HG02943 (cell line): ENCODE results near the gene TOX4.

Experiments used
- ATAC-seq: cut with Tn5 transposase; IDR thresholded peaks from one replicate; pipeline ENCODE4 v1.9.1; 2021; ENCODE audit warnings: mild to moderate bottlenecking, low read depth, moderate library complexity; ENCODE audit not compliant: unreplicated experiment

Gene TOX4

DNA sequence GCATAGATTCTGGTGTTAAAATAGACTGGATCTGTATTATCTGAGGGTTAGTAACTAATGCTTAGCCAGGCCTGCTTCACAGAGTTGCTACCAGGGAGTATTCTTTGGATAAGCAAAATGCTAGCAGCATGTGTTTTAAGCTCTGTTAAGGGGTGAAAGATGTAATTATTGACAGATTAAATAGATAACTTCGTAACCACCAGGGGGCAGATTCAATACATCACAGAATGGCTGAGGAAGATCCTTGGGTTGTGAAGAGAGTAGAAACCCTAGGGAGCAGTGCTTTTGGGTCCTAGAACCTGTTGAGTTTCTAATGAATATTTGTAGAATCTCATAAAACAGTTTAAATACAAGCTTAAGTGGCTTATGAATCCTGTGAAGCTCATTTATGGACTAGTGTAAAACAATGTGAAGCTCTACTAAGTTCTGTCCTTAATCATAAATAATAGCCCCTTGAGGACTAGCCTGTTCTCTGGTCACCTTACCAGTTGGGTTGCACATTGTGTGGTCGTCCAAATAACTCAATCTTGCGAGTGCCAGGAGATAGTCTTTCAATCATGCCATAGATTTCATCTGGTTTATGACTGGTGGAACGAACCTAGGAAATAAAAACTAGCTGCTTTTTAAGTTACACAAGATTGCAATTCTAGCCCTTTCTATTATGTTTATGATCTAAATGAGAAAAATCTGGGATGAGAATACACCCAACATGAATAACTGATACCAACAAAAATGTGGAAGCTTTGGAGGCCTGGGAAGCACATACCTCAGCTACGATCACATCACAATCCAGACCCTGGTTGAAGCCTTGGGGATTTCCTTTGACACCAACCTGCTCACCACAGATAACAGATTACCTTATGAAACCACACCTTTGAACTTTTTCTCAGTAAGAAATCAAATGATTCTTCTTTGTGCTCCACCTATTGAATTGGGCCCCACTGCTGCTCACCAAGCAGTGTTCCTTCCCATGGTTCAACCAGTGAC, 21.8 kb downstream of the TOX4 start:
- ATAC-seq = no peak

DNA sequence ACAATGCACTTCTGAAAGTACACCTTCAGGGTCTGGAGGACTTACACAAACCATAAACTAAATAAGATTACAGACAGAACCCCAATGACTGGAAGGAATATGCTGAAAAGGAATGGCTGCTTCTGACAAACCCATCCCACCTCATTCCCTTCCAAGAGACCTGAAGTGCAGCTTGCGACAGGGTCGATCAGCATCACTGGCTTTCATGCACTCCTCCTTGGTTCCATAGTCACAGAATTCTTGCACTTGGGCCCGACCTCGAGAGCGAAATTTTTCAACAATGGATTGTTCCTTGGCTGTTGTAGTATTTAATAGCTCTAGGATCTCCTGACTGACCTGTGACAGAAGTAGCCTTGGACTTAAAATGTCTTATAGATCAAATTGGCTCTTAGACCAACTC, 24.6 kb downstream of the TOX4 start:
- no peak for ATAC-seq

DNA sequence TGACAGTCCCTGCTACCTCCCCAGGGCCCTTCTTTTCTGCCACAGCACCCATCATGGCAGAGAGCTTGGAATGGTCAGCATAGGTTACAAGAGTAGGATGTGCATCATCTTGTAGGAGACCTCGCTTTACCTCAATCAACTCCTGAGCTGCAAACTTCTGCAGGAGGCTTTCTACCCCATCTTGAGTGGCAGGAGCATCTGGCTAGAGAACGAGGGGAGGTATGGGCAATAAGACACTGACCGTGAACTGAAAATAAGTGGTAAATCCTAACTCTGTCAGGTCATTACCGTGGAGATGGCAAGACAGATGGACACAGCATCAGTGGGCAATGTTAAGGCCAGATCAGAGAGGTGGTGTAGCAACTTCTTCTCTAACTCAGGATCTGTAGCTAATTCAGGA, 26.4 kb downstream of the TOX4 start:
- ATAC-seq = no peak

DNA sequence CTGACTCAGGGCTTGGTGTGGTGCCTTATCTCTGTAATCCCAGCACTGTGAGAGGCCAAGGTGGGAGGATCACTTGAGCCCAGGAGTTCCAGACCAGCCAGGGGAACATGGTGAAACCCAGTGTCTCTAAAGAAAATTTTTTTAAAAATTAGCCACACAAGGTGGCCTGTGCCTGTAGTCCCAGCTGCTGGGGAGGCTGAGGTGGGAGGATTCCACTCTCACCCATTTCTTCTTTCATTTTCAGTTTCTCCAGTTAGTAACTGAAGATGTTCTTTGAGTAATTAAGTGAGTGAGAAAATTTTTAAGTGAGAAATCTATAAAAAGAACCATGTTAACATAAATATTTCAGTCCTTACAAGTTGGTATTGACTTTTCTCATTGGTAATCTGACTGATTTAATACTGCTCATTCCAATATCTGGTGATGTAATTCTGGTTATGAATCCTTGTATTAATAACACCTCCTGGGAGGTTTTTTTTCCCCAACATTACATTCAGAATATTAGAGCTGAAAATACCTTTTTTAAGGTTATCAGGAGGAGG, 28.1 kb downstream of the TOX4 start:
- ATAC-seq = no peak

DNA sequence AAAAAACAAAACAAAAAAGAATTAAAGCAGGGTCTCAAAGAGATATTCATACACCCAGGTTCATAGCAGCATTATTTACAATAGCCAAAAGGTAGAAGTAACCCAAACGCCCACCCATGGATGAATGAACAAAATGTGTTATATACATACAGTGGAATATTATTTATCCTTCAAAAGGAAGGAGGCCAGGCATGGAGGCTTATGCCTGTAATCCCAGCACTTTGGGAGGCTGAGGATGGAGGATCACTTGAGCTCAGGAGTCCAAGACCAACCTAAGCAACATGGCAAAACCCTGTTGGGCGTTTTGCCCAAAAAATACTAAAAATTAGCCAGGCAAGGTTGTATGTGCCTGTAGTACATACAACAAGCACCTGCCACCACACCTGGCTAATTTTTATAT, 29.6 kb downstream of the TOX4 start:
- ATAC-seq = no peak

DNA sequence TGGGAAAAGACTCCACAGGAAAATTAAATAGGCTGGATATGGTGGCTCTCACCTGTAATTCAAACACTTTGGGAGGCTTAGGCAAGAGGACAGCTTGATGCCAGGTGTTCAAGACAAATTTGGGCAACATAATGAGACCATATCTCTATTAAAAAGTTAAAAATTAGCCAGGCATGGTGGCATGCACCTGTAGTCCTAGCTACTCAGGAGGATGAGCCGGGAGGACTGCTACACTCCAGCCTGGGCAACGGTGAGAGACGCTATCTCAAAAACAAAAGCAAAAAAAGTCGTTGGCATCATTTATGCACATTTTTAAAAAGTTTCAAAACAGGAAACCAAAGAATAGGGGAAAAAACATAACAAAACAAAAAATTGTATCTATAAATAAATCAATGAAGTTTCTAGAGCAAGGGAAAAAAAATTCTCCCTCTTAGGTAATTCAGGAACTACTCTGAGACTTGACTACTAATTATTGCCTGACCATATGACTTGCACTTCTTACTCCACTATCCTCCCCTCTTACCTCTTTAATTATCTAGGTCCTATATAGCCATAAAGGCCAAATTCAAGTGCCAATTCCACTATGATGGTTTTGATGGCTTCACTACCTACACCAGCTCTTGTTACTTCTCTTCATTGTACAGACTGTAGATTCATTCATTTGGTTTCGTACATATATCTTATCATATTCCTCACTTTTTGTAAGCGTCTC, 32.6 kb downstream of the TOX4 start:
- ATAC-seq = no peak

DNA sequence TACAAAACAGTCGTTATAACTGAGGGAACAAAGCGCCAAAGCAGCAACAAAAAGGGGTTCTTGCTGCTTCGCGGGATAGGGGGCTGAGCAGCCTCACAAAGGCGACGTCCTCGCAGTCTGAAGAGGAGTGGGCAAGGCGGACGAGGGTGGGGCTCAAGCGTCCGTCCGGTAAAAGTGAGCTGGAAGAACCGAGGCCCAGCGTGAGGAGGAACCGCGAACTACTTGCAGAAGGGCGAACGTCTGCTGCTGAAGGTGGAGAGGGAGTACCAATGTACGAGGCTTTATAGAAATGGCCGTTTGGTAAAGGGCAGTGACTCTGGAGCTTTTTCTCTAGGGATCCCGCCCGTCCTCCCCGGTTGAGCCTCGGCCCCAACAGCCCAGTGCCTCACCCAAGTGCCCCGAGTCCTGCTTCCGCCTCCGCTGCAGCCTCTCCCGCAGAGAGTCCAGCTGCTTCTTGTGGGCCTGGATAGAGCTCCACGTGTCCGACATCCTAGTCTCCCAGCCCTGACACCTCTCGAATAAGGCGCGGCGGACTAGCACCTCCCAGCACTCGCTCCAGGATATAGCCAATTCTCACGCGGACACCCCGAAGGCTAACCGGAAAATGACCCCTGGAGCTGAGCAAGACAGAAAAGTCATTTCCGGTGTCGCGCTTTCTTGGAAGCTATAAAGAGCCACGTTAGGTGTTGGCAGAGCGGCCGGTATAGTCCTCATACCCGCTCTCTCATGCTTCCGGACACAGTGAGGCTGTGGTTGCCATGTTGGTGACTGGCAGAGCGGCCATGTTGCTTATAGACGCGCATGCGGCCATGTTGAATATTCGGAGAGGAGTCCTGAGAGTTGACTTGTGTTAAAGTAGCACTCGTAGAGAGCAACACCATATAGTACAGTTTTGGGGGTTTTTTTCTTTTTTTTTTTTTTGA, 34.0 kb downstream of the TOX4 start, which contains the start of gene METTL3:
METTL3 (minus strand) TSS at position 606 of the 923 bp plus-strand sequence; CDS start at position 489, 117 bp downstream.
- ATAC-seq = peak; percentile 99

DNA sequence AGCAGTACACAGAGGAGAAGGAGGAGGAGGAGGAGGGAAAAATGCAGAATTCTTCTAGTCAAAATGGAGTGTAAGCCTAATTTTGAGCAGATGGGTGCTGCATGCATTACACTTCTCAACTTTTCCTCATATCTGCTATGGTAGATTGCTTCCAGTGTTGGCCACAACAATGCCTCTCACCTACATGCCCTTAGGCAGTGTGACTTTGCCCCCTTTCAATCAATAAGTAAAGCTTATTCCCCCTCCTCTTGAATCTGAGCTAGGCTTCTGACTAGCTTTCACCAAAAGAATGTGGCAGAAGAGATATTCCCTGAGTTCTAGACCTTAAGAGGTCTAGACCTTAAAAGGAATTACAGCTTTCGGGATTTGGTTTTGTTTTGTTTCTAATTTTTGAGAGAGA, 37.3 kb downstream of the TOX4 start:
- no peak for ATAC-seq

DNA sequence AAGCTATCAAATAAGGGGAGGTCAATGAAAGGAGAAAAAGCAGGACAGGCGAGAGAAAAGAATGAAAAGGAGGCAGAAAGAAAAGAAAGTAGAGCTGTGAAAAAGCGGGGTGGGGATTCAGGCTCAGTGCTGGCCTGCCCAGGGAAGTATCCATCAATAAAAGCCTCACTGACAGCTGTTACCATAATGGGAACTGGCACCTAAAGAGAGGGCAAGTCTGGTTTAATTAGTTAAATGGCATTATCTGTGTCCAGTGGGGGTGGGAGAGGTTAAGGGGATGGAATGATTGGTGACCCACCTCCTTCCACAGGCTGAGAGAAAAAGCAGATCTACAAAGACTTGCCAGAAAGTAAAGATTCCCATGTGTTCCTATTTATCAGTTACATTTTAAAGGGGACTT, 41.7 kb downstream of the TOX4 start:
- ATAC-seq = no peak

DNA sequence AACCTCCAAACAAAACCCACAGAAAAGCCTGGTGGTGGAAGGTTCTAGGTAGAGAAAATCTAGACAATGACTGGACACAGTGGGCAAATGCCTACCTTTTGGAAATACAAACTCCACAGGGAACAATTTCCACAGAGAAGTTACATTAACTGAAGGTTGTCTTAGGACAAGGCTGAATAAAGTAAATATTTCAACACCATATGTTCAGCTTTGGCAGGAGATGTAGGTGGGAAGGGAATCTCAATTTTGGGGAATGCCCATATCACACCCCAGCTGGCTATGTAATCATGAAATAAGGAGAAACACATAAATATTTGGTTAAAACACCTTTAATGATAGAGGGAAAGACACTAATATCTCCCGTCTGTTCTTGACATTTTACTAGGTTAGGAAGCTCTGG, 43.8 kb downstream of the TOX4 start:
- no peak for ATAC-seq

DNA sequence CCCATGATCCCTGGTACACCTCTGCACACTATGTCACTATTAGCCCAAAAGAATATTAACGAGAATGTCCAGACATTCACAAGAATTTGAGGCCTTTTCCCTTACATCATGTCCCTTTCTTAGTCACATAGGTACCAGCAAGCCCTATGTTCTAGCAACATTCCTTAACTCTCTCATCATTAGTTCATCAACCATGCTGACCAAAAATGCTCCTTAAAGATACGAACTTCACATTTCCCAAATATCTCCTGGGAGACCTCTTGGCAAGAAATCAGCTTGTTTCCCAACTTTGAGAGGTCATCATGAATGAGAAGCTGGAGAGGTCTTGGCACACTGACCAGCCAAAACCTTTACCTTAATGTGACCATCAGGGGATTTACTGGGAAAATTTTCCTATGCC, 44.5 kb downstream of the TOX4 start:
- no peak for ATAC-seq

DNA sequence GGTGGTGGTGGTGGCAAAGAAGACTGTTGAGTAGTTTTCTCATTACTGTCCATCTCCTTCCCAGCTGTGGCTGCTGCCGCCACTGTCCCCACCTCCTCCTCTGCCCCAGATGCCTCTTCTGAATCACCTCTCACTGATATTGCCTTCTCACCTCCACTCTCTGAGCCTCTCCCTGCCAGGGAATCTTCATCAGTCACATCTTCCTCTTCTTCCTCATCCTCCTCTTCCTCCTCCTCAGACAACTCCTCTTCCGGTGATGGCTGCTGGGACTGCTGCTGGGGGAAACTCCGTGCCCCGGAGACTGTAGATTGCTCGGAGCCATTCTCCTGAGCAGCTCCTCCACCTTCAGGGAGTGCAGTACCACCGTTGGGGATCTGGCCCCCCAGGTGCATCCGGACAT, 46.2 kb downstream of the TOX4 start:
- no peak for ATAC-seq

DNA sequence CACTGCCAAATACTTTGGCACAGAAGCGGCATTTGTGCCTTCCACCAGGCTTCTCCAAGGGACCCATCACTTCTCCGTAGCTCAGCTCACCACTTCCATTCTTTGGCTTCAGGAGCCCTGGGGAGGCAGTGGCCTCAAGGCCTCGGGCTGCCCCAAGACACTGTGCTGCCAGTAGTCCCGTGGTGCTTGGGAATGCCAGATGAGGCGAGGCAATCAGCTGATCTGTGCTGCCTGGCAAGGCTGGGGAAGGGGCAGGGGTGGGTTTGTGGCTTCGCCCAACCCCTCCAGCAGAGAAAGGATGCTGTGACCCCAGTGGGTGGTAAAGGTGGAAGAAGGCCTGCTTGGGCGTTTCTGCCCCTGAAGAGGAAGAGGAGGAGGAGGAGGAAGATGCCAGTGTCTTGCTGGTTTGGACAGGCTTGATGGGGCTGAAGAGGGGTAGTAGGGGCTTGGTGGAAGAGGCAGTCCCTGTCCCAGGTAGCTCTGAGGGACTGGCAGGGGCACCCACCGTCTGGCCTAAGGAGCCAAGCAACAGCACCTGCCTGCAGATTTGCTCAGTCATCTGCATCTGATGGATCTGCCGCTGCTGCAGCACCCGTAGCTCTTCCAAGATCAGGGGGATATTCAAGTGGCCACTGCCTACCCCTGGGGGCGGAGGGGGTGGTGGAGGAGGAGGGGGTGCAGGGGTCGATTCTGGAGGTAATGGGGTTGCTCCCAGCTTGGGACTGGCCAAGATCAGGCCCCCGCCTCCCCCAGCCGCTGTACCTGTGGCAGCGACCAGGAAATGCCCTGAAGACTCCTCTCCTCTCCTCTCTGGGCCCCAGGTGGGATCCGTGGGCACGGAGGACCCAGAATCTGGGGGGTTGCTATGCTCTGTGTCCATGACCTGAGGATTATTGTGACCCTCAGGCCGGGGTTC, 47.8 kb downstream of the TOX4 start:
- ATAC-seq = no peak

DNA sequence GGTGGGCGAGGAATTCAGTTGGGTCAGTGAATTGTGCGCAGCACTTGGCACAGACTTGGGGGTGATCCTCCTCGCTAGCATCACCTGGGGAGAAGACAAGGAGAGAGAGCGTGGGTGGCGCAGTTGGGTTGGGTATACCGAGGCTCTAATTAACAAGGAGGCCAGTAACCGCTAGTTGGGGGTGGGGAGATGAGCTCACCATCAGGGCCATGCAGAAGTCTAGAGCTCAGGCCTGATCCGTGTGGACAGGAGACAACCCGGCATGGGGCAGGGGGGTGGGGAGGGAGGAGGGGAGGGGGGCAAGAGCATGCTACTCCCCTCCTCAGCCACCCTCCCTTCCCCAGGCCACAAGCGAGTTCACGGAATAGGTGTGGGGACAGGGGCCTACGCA, 48.6 kb downstream of the TOX4 start:
- ATAC-seq = no peak

DNA sequence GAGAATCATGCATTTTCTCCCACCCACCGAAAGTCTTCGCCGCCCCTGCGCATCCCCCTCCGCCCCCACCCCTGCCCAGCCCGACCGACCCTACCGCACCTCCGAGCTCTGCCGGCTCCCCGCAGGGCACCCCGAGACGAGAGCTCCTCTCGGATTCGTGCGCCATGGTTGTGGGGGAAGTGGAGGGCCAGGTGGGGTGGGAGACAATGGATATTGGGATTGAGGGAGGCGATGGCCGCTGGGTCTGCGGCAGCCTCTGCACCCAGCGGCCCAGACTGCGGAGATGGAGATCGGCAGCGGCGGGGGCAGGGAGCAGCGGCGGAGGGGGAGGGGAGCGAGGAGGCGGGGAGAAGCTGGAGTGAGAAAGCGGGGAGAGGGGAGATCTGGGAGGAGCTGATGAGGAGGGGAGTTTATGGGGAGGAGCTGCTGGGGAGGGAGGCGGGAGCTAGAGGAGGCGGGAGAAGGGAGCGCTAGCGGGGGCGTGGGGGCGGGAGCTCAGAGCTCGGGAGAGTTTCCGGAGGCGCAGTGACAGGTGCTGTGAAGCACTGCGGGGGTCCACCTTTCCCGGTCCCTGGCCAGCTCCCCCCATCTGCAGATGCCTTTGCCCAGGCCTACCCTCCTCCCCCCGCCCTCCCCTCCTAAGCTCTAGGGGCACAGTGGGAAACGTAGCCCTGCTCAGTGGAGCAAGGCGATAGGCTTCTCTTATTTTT, 49.1 kb downstream of the TOX4 start, which contains the start of gene SALL2:
SALL2 (minus strand) TSS at position 385 of the 710 bp plus-strand sequence; CDS start at position 166, 219 bp downstream.
- no peak for ATAC-seq

DNA sequence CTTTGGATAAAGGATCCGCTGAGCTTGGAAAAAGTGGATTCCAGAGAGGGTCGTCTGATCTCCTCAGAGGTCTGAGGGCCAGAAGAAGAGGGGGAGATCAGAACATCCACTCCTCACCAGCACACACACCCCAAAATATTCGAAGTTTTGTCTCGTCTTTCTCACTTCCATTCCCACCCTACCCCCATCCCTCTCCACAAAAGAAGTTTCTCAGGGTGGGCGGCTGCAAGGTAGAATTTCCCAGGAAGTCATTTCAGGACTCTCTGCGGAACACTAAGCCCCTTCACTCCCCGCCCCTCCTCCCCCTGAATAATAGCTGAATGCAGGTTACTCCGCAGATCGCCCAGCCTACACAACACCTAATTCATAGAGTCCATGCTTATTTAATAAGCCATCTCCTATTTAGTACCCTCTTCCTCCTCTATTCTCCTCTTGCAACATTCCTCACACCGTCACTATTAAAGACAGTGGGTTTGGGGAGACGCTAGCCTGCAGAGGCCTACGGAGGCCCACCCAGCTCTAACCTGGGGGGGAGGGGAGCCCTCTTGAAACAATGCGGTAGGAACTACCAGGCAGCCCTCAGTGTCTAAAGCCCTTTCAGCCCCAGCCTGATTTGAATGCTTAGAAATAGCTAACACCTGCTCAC, 49.8 kb downstream of the TOX4 start:
- no peak for ATAC-seq

DNA sequence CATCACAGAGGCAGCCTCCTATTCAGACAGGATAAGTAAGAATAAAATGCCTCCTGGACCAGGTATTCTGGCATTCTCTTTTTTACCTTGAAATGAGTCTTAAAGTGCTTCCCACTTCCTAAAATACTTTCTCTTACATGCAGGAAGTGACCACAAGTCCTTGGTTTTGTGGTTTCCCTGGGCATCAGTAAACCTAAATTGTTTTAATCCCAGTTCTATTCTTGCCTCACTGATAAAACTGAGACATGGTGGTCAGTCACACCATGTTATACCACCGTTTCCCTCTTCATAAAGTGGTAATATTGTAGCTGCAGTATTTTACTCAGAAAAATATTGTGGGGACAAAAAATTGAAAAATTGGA, 50.3 kb downstream of the TOX4 start:
- no peak for ATAC-seq
